GM23338 (cell line): ENCODE measurements around the gene SMOC2. TPM values are rescaled to one million over a fixed set of nuclear protein-coding genes. Genes with fewer than 3 reads are reported as not detected.

Experiments used
- ATAC-seq: fragments of 200-7000 bp; cut with Tn5 transposase; 3 replicates; pipeline ENCODE4 v1.9.1; 2020
- DNase-seq: peaks from one replicate; pipeline ENCODE4 v3.0.0-alpha.2; 2015; ENCODE audit warnings: low spot score
- H2AFZ ChIP-seq: fragments of 200-600 bp; sonication (generic); 2 replicates; pipeline ENCODE4 v1.8.0; 2016; ENCODE audit warnings: antibody characterized with exemption, mild to moderate bottlenecking, moderate library complexity
- H3F3A ChIP-seq: fragments of 200-600 bp; sonication (generic); replicated peaks from 2 replicates; pipeline ENCODE4 v1.8.0; 2017; ENCODE audit warnings: antibody characterized with exemption, mixed run types, low read depth
- H3K27ac ChIP-seq: fragments of 200-600 bp; sonication (generic); 2 replicates; pipeline ENCODE4 v1.6.1; 2016; ENCODE audit warnings: low read depth
- H3K27me3 ChIP-seq: fragments of 200-600 bp; sonication (generic); 2 replicates; pipeline ENCODE4 v1.8.0; 2016; ENCODE audit warnings: mild to moderate bottlenecking, mixed run types, moderate library complexity; ENCODE audit not compliant: insufficient read depth
- H3K36me3 ChIP-seq: fragments of 200-600 bp; sonication (generic); 2 replicates; pipeline ENCODE4 v1.8.0; 2016; ENCODE audit warnings: mild to moderate bottlenecking; ENCODE audit not compliant: insufficient read depth
- H3K4me1 ChIP-seq: fragments of 200-600 bp; sonication (generic); 2 replicates; pipeline ENCODE4 v1.8.0; 2016; ENCODE audit warnings: mild to moderate bottlenecking, moderate library complexity; ENCODE audit not compliant: insufficient read depth
- H3K4me2 ChIP-seq: fragments of 200-600 bp; sonication (generic); 2 replicates; pipeline ENCODE4 v1.7.1; 2017; ENCODE audit warnings: mixed run types
- H3K4me3 ChIP-seq: fragments of 200-600 bp; sonication (generic); 2 replicates; pipeline ENCODE4 v1.6.1; 2016; ENCODE audit warnings: mixed run types
- H3K79me2 ChIP-seq: fragments of 200-600 bp; sonication (generic); replicated peaks from 2 replicates; pipeline ENCODE4 v1.8.0; 2017; ENCODE audit warnings: mild to moderate bottlenecking; ENCODE audit not compliant: insufficient read depth
- H3K9me2 ChIP-seq: fragments of 200-600 bp; sonication (generic); 2 replicates; pipeline ENCODE4 v1.8.0; 2017; ENCODE audit not compliant: insufficient read depth
- H4K20me1 ChIP-seq: fragments of 200-600 bp; sonication (generic); replicated peaks from 2 replicates; pipeline ENCODE4 v1.8.0; 2017; ENCODE audit warnings: mild to moderate bottlenecking; ENCODE audit not compliant: insufficient read depth
- H3K27ac Mint-ChIP-seq: 2 replicates; pipeline ENCODE4 v1.8.0; 2020; ENCODE audit warnings: inconsistent platforms, mild to moderate bottlenecking, moderate library complexity, mixed read lengths
- H3K27me3 Mint-ChIP-seq: 3 replicates; pipeline ENCODE4 v1.8.0; 2022; ENCODE audit warnings: low read depth, mild to moderate bottlenecking, moderate library complexity, mixed read lengths, inconsistent platforms; ENCODE audit not compliant: insufficient read depth, poor library complexity
- H3K36me3 Mint-ChIP-seq: 3 replicates; pipeline ENCODE4 v1.8.0; 2021; ENCODE audit warnings: low read depth, mild to moderate bottlenecking, inconsistent platforms, moderate library complexity, mixed read lengths
- H3K4me1 Mint-ChIP-seq: 3 replicates; pipeline ENCODE4 v1.8.0; 2020; ENCODE audit warnings: mild to moderate bottlenecking, inconsistent platforms, mixed read lengths
- H3K4me3 Mint-ChIP-seq: 3 replicates; pipeline ENCODE4 v1.8.0; 2021; ENCODE audit warnings: moderate library complexity, mild to moderate bottlenecking, inconsistent platforms, mixed read lengths
- H3K9me3 Mint-ChIP-seq: 3 replicates; pipeline ENCODE4 v1.8.0; 2020; ENCODE audit warnings: moderate library complexity, mild to moderate bottlenecking, inconsistent platforms, mixed read lengths
- CTCF ChIP-seq, 2 experiments: fragments of 200-600 bp in 1 of 2; sonication (generic) in 1 of 2; conservative IDR thresholded peaks; 2 replicates each; pipeline versions ENCODE4 v1.5.1 to v1.6.1; 2016 to 2017; ENCODE audit warnings: antibody characterized with exemption in 2 of 2, low read depth in 2 of 2, mild to moderate bottlenecking in 2 of 2, moderate library complexity in 1 of 2
- ETS1 ChIP-seq: IDR thresholded peaks from 2 replicates; pipeline ENCODE4 v1.6.1; 2016; ENCODE audit warnings: antibody characterized with exemption
- EZH2 ChIP-seq: fragments of 200-600 bp; sonication (generic); IDR thresholded peaks from one replicate; pipeline ENCODE4 v1.8.0; 2017; ENCODE audit warnings: antibody characterized with exemption, mild to moderate bottlenecking, low read depth; ENCODE audit not compliant: unreplicated experiment
- EZH2phosphoT487 ChIP-seq: fragments of 200-600 bp; sonication (generic); IDR thresholded peaks from one replicate; pipeline ENCODE4 v1.8.1; 2018; ENCODE audit warnings: antibody characterized with exemption; ENCODE audit not compliant: unreplicated experiment
- JUNB ChIP-seq: IDR thresholded peaks from one replicate; pipeline ENCODE4 v1.6.1; 2016; ENCODE audit warnings: antibody characterized with exemption; ENCODE audit not compliant: unreplicated experiment
- NANOG ChIP-seq: IDR thresholded peaks from 2 replicates; pipeline ENCODE4 v1.6.1; 2016; ENCODE audit warnings: antibody characterized with exemption, borderline replicate concordance
- REST ChIP-seq: IDR thresholded peaks from one replicate; pipeline ENCODE4 v1.6.1; 2018; ENCODE audit warnings: antibody characterized with exemption; ENCODE audit not compliant: unreplicated experiment
- STAT1 ChIP-seq: IDR thresholded peaks from one replicate; pipeline ENCODE4 v1.6.1; 2016; ENCODE audit warnings: antibody characterized with exemption; ENCODE audit not compliant: unreplicated experiment
- ZNF462 ChIP-seq: fragments of 250-450 bp; sonication (Bioruptor Pico); IDR thresholded peaks from 2 replicates; pipeline ENCODE4 v1.5.0; 2020; ENCODE audit warnings: mild to moderate bottlenecking, moderate library complexity
- polyA plus RNA-seq: library from polyadenylated mRNA; unstranded; fragments of >200 nt; fragmentation: Nextera tagmentation; extraction: Ambion mirVana; gene quantifications from 2 replicates; pipeline ENCODE4 v1.2.1, GENCODE V29; 2016
- total RNA-seq: library from RNA; depleted of rRNA; stranded (reverse); fragments of >200 nt; shearing (Covaris generic); gene quantifications from 2 replicates; pipeline ENCODE4 v1.2.3, GENCODE V29; 2014

SMOC2 gene
- total and polyA plus RNA-seq, 2 experiments from 2014 or later, result 4.3 to 6.5 TPM

- TF ChIP-seq ZNF462 (CRISPR knock-in tag) (no peak), JUNB (no peak)
- H3K27ac ChIP-seq, result no peak overlapping the region
- H3K79me2 ChIP-seq, result no peaks in the 10 kb centered on the region
- H3K4me3 ChIP-seq, result no peak overlapping the region
- H3K36me3 ChIP-seq, result no peaks in the 10 kb centered on the region
- Mint-ChIP-seq H3K9me3 (no peaks in the 10 kb centered on the region), H3K4me1 (no peaks in the 10 kb centered on the region), H3K36me3 (no peaks in the 10 kb centered on the region), H3K27me3 (peaks cover 5% of the 10 kb centered on the region), H3K4me3 (no peak overlapping the region), H3K27ac (no peak overlapping the region)
- no peak for DNase-seq
- H4K20me1 ChIP-seq, result no peaks in the 10 kb centered on the region
- no peak for ATAC-seq
- no peak overlapping the region for H2AFZ ChIP-seq
- H3K4me2 ChIP-seq, result no peak overlapping the region
- no peaks in the 10 kb centered on the region for H3F3A ChIP-seq
- no peaks in the 10 kb centered on the region for H3K4me1 ChIP-seq
- no peaks in the 10 kb centered on the region for H3K9me2 ChIP-seq
- H3K27me3 ChIP-seq, result no peaks in the 10 kb centered on the region
Measured at GRCh38 chr6:168408504-168409136, 32.4 kb upstream of the SMOC2 start.

GRCh38 chr6:168410035-168410434 lies 30.9 kb upstream of the SMOC2 start:
- peaks cover 5% of the 10 kb centered on the region for H3K27me3 Mint-ChIP-seq
- no peak for TF ChIP-seq EZH2
- TF ChIP-seq CTCF (conservative IDR thresholded peaks at IDR 0.05; ENCODE audit: low read depth in 2 of 2), result no peak
- no peak for TF ChIP-seq EZH2phosphoT487
- no peak for TF ChIP-seq NANOG
- TF ChIP-seq REST, result no peak
- TF ChIP-seq STAT1, result no peak
- TF ChIP-seq ETS1, result no peak
- TF ChIP-seq JUNB, result no peak

More at GRCh38 chr6:168410035-168410434, 30.9 kb upstream of the SMOC2 start:
- Histone ChIP-seq H3K27me3 (no peaks in the 10 kb centered on the region), H3F3A (no peaks in the 10 kb centered on the region), H3K4me1 (no peaks in the 10 kb centered on the region), H3K27ac (no peak overlapping the region), H3K4me2 (no peak overlapping the region), H3K79me2 (no peaks in the 10 kb centered on the region), H4K20me1 (no peaks in the 10 kb centered on the region), H3K9me2 (no peaks in the 10 kb centered on the region), H2AFZ (no peak overlapping the region), H3K4me3 (no peak overlapping the region), H3K36me3 (no peaks in the 10 kb centered on the region)
- H3K4me3 Mint-ChIP-seq, result no peak overlapping the region
- ATAC-seq, result no peak
- no peaks in the 10 kb centered on the region for H3K36me3 Mint-ChIP-seq
- H3K9me3 Mint-ChIP-seq, result no peaks in the 10 kb centered on the region
- no peak overlapping the region for H3K27ac Mint-ChIP-seq
- no peak for DNase-seq
- no peaks in the 10 kb centered on the region for H3K4me1 Mint-ChIP-seq
